AG20443 (cell line): ENCODE measurements around the gene CDH4.
"Not testable (repeated sequence)": the region's sequence is repeated elsewhere in the genome, so short reads cannot be mapped to it uniquely, and the experiment has no call there.

Experiments
- DNase-seq: peaks from one replicate; pipeline ENCODE4 v3.0.0; 2012; ENCODE audit warnings: low spot score, mixed read lengths

CDH4 gene

GRCh38 chr20:61948056-61948455 lies 696.0 kb downstream of the CDH4 start:
- not testable (repeated sequence) for DNase-seq

- no peak for DNase-seq
Observed at GRCh38 chr20:61948586-61949362, 696.7 kb downstream of the CDH4 start.

- no peak for DNase-seq
Observed at GRCh38 chr20:61949363-61949713, 697.3 kb downstream of the CDH4 start.

GRCh38 chr20:61949714-61950640 lies 697.9 kb downstream of the CDH4 start:
- DNase-seq, result no peak

- no peak for DNase-seq
Observed at GRCh38 chr20:61950641-61951071, 698.6 kb downstream of the CDH4 start.

- no peak for DNase-seq
Observed at GRCh38 chr20:61951695-61952533, 699.9 kb downstream of the CDH4 start.

- DNase-seq, result no peak
Observed at GRCh38 chr20:61953037-61954021, 701.3 kb downstream of the CDH4 start.

GRCh38 chr20:61954276-61955021 lies 702.4 kb downstream of the CDH4 start:
- no peak for DNase-seq

GRCh38 chr20:61955668-61956395 lies 703.8 kb downstream of the CDH4 start:
- no peak for DNase-seq

GRCh38 chr20:61956396-61957342 lies 704.6 kb downstream of the CDH4 start:
- DNase-seq, result no peak

- no peak for DNase-seq
Observed at GRCh38 chr20:61957961-61958715, 706.1 kb downstream of the CDH4 start.

GRCh38 chr20:61958773-61959700 lies 707.0 kb downstream of the CDH4 start:
- no peak for DNase-seq

GRCh38 chr20:61960836-61961235 lies 708.8 kb downstream of the CDH4 start:
- DNase-seq, result no peak

- DNase-seq, result no peak
Observed at GRCh38 chr20:61963149-61963548, 711.1 kb downstream of the CDH4 start.

GRCh38 chr20:61963885-61964674 lies 712.0 kb downstream of the CDH4 start:
- DNase-seq, result no peak
